Caco-2 (cell line): ENCODE results near the gene TM9SF4. TPM values are rescaled to one million over a fixed set of nuclear protein-coding genes. Genes with fewer than 3 reads are reported as not detected.

Source experiments
- BruUV-seq: library from RNA; stranded (reverse); fragments of 400-500 nt; replicated peaks from 2 replicates; lab custom pipeline; 2021; lab: Mats Ljungman, UMichigan
- CTCF ChIA-PET: fragments of 300-600 bp; sonication (Branson Sonifier 250); formaldehyde crosslinking; loops from one replicate; lab custom pipeline; 2022; ENCODE audit warnings: antibody characterized with exemption; lab: Charles Lee
- POLR2A ChIA-PET: fragments of 300-600 bp; sonication (Branson Sonifier 250); formaldehyde crosslinking; loops from one replicate; lab custom pipeline; 2022; ENCODE audit warnings: antibody characterized with exemption; lab: Charles Lee
- DNase-seq, 2 experiments: peaks; one replicate each; pipeline versions ENCODE4 v3.0.0 to v3.0.0-alpha.2; 2020 to 2022
- H3K27me3 ChIP-seq: replicated peaks from 2 replicates; pipeline ENCODE4 v1.6.0; 2011; ENCODE audit warnings: low read length; ENCODE audit not compliant: control insufficient read depth, insufficient read depth
- H3K36me3 ChIP-seq: 2 replicates; pipeline ENCODE4 v1.5.1; 2011; ENCODE audit warnings: low read length; ENCODE audit not compliant: control insufficient read depth, insufficient read depth
- H3K4me1 ChIP-seq: fragments of 250-450 bp; sonication (Bioruptor Pico); 2 replicates; pipeline ENCODE4 v1.5.1; 2020; ENCODE audit warnings: mild to moderate bottlenecking
- H3K4me3 ChIP-seq: 2 replicates; pipeline ENCODE4 v1.5.1; 2011; ENCODE audit warnings: low read depth, mild to moderate bottlenecking, control low read depth, low read length
- H3K9me3 ChIP-seq: fragments of 250-450 bp; sonication (Bioruptor Pico); 2 replicates; pipeline ENCODE4 v1.5.1; 2020; ENCODE audit warnings: mild to moderate bottlenecking, moderate library complexity
- H3K27ac Mint-ChIP-seq: one replicate; pipeline ENCODE4 v1.8.0; 2022; ENCODE audit warnings: mixed read lengths; ENCODE audit not compliant: unreplicated experiment
- H3K27me3 Mint-ChIP-seq: one replicate; pipeline ENCODE4 v1.8.0; 2022; ENCODE audit warnings: mixed read lengths; ENCODE audit not compliant: insufficient read depth, unreplicated experiment
- H3K36me3 Mint-ChIP-seq: one replicate; pipeline ENCODE4 v1.8.0; 2022; ENCODE audit warnings: mild to moderate bottlenecking, mixed read lengths; ENCODE audit not compliant: insufficient read depth, unreplicated experiment
- H3K4me1 Mint-ChIP-seq: one replicate; pipeline ENCODE4 v1.8.0; 2022; ENCODE audit warnings: low read depth, mixed read lengths; ENCODE audit not compliant: unreplicated experiment
- H3K4me3 Mint-ChIP-seq: one replicate; pipeline ENCODE4 v1.8.0; 2022; ENCODE audit warnings: mild to moderate bottlenecking, moderate library complexity, mixed read lengths; ENCODE audit not compliant: unreplicated experiment
- H3K9me3 Mint-ChIP-seq: one replicate; pipeline ENCODE4 v1.8.0; 2022; ENCODE audit warnings: mixed read lengths; ENCODE audit not compliant: unreplicated experiment
- CTCF ChIP-seq, 2 experiments: fragments of 200-600 bp in 1 of 2; IDR thresholded peaks; 1 replicate in 1 of 2; 2 replicates in 1 of 2; pipeline versions ENCODE4 v1.5.1 to v1.8.0; 2011 to 2022; ENCODE audit warnings: antibody characterized with exemption in 1 of 2, control low read depth in 1 of 2, inconsistent platforms in 1 of 2, low read depth in 1 of 2, low read length in 1 of 2, mild to moderate bottlenecking in 1 of 2, moderate library complexity in 1 of 2; ENCODE audit not compliant: insufficient read depth in 1 of 2, severe bottlenecking in 1 of 2, unreplicated experiment in 1 of 2
- intact Hi-C: fragments of 100-400 bp; cut with micrococcal nuclease; formaldehyde crosslinking; loops from one replicate; pipeline ENCODE4 v1.10.0; 2022; ENCODE audit not compliant: unreplicated experiment
- total RNA-seq: library from RNA; stranded (reverse); gene quantifications from 2 replicates; pipeline ENCODE4 v1.2.3, GENCODE V29; 2022

TM9SF4 gene
- total RNA-seq, 1 experiment from 2014 or later: 138 TPM

- Mint-ChIP-seq H3K9me3 (no peaks in the 10 kb centered on the region), H3K27me3 (no peaks in the 10 kb centered on the region), H3K4me1 (peaks cover 64% of the 10 kb centered on the region), H3K36me3 (peaks cover 86% of the 10 kb centered on the region), H3K4me3 (peak overlapping the region; percentile 92), H3K27ac (peak overlapping the region; percentile 89)
- CTCF ChIA-PET: no interaction called here
- TF ChIP-seq CTCF (IDR thresholded peaks at IDR 0.05; ENCODE audit: insufficient read depth in 1 of 2, low read depth in 1 of 2, low read length in 1 of 2, severe bottlenecking in 1 of 2, unreplicated experiment in 1 of 2): no peak
- no peaks in the 10 kb centered on the region for H3K9me3 ChIP-seq
- peaks cover 8% of the 10 kb centered on the region; the same call in 1 of the 2 replicates for H3K36me3 ChIP-seq
- peaks cover 46% of the 10 kb centered on the region for H3K4me1 ChIP-seq
- no peaks in the 10 kb centered on the region for H3K27me3 ChIP-seq
- no peak for DNase-seq
- H3K4me3 ChIP-seq: peak overlapping the region; percentile 72
- intact Hi-C loops: loop anchor here (2.0 to 5.0 kb wide), 3 partner anchors 51 to 121 kb away; no protein-coding TSS in a partner anchor
- BruUV-seq: no TSS peak
- POLR2A ChIA-PET: interaction anchor here (0.5 to 0.8 kb wide), 2 partner anchors 21 to 188 kb away, joined by 3 to 4 read pairs; no protein-coding TSS in a partner anchor
These were observed 96.6 kb downstream of the TM9SF4 start for GRCh38 chr20:32205843-32206759.

GRCh38 chr20:32206760-32207625 is 97.5 kb downstream of the TM9SF4 start:
- Mint-ChIP-seq H3K27ac (peak overlapping the region; percentile 89), H3K4me3 (peak overlapping the region; percentile 92), H3K27me3 (no peaks in the 10 kb centered on the region), H3K36me3 (peaks cover 86% of the 10 kb centered on the region), H3K4me1 (peaks cover 73% of the 10 kb centered on the region), H3K9me3 (no peaks in the 10 kb centered on the region)
- Histone ChIP-seq H3K4me1 (peaks cover 46% of the 10 kb centered on the region), H3K9me3 (no peaks in the 10 kb centered on the region), H3K36me3 (peaks cover 8% of the 10 kb centered on the region; the same call in 1 of the 2 replicates), H3K4me3 (peak overlapping the region; percentile 72), H3K27me3 (no peaks in the 10 kb centered on the region)
- POLR2A ChIA-PET: interaction anchor here (0.8 kb wide), 1 partner anchor 20 kb away, joined by 4 read pairs; no protein-coding TSS in a partner anchor
- BruUV-seq: no TSS peak
- intact Hi-C loops: loop anchor here (1.0 to 5.0 kb wide), 4 partner anchors 21 to 150 kb away; no protein-coding TSS in a partner anchor
- no peak for DNase-seq
- CTCF ChIA-PET: no interaction called here
- TF ChIP-seq CTCF (IDR thresholded peaks at IDR 0.05; ENCODE audit: insufficient read depth in 1 of 2, low read depth in 1 of 2, low read length in 1 of 2, severe bottlenecking in 1 of 2, unreplicated experiment in 1 of 2): no peak
